H1 (cell line): ENCODE measurements around the gene CCDC185. TPM values are rescaled to one million over a fixed set of nuclear protein-coding genes. Genes with fewer than 3 reads are reported as not detected.

ENCODE experiments used
- CHD2 ChIP-seq: IDR thresholded peaks from 2 replicates; pipeline ENCODE4 v1.6.1; 2012; ENCODE audit warnings: low read length, improper control_type of control experiment
- CTBP2 ChIP-seq: IDR thresholded peaks from 2 replicates; pipeline ENCODE4 v1.7.0; 2011; ENCODE audit warnings: borderline replicate concordance, mild to moderate bottlenecking, moderate library complexity, mixed read lengths, low read length; ENCODE audit not compliant: insufficient read depth, insufficient read length
- KDM5A ChIP-seq: fragments of 200-600 bp; IDR thresholded peaks from 2 replicates; pipeline ENCODE4 v1.7.1; 2012; ENCODE audit warnings: mild to moderate bottlenecking, low read length, inconsistent platforms, mixed read lengths
- SIN3A ChIP-seq, 2 experiments: IDR thresholded peaks in 1 of 2; conservative IDR thresholded peaks in 1 of 2; 2 replicates each; pipeline ENCODE4 v1.6.1; 2011 to 2012; ENCODE audit warnings: low read length in 2 of 2, improper control_type of control experiment in 1 of 2, low read depth in 1 of 2, mild to moderate bottlenecking in 1 of 2
- TAF1 ChIP-seq: IDR thresholded peaks from 2 replicates; pipeline ENCODE4 v1.6.1; 2011; ENCODE audit warnings: mild to moderate bottlenecking, low read depth, low read length
- polyA plus RNA-seq, 7 experiments: library from polyadenylated mRNA; depleted of rRNA in 3 of 7; stranded (reverse) in 5 of 7; unstranded in 2 of 7; fragments of >200 nt in 5 of 7; fragments of 200-250 nt in 2 of 7; gene quantifications; 1 replicate in 5 of 7; 2 replicates in 1 of 7; 4 replicates in 1 of 7; pipeline versions ENCODE4 v1.2.1 to v1.2.3, GENCODE V29; 2011 to 2013; ENCODE audit warnings: missing spikeins in 2 of 7, mixed read lengths in 2 of 7
- total RNA-seq: library from RNA; stranded (reverse); fragmentation: NEBNext Ultra II Directional; extraction: Animal tissue kit (Norgen Biotek cat#: 25700); gene quantifications from 2 replicates; pipeline ENCODE4 v1.2.1, GENCODE V29; 2021

Gene CCDC185
- total and polyA plus RNA-seq, 2 of the 8 experiments (the other 6 are each of a cell fraction or from before 2014, with no cell fraction given) = not detected

GRCh38 chr1:223429821-223430220 lies 36.6 kb downstream of the CCDC185 start (continued):
- TF ChIP-seq CTBP2 (no peak), SIN3A (conservative IDR thresholded peaks at IDR 0.05 in 1 of 2, IDR thresholded peaks at IDR 0.05 in 1 of 2; ENCODE audit: low read depth in 1 of 2, low read length in 2 of 2) (no peak), TAF1 (no peak), KDM5A (no peak), CHD2 (no peak)
